Measurements from ENCODE around the gene SCUBE1. TPM values are rescaled to one million over a fixed set of nuclear protein-coding genes. Genes with fewer than 3 reads are reported as not detected.

SCUBE1 gene
- total RNA-seq, 1 donor from 2014 or later: 2.9 TPM

DNA sequence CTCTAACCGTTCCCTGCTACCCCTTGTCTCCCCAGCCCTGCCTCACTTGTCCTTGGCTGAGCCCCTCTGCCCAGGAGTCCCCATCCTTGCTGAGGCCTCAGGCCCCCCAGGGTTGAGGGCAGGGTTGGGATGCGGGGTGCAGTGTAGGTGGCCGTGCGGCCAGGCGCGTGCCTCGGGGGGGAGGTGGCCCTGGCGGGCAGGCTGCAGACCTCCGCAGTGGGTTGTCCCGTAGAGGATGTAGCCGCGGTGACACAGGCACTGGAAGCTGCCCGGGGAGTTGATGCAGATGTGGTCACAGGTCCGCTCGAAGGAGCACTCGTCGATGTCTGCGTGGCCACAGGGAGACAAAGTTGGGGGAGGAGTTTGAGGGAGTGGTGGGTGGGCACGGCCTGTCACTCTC is 114.3 kb downstream of the SCUBE1 start:
- Histone ChIP-seq H3K4me3 (no peak overlapping the region), H3K4me1 (no peaks in the 10 kb centered on the region), H3K9me3 (no peaks in the 10 kb centered on the region), H3K36me3 (no peaks in the 10 kb centered on the region), H3K27ac (no peak overlapping the region), H3K27me3 (peaks cover 5% of the 10 kb centered on the region)
- intact Hi-C loops (cut with DNase I): no loop called here
- no peak for DNase-seq (ENCODE audit: low spot score in 2 of 2)
- TF ChIP-seq, protein P1, sequence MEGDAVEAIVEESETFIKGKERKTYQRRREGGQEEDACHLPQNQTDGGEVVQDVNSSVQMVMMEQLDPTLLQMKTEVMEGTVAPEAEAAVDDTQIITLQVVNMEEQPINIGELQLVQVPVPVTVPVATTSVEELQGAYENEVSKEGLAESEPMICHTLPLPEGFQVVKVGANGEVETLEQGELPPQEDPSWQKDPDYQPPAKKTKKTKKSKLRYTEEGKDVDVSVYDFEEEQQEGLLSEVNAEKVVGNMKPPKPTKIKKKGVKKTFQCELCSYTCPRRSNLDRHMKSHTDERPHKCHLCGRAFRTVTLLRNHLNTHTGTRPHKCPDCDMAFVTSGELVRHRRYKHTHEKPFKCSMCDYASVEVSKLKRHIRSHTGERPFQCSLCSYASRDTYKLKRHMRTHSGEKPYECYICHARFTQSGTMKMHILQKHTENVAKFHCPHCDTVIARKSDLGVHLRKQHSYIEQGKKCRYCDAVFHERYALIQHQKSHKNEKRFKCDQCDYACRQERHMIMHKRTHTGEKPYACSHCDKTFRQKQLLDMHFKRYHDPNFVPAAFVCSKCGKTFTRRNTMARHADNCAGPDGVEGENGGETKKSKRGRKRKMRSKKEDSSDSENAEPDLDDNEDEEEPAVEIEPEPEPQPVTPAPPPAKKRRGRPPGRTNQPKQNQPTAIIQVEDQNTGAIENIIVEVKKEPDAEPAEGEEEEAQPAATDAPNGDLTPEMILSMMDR (IDR thresholded peaks at IDR 0.05): no peak

DNA sequence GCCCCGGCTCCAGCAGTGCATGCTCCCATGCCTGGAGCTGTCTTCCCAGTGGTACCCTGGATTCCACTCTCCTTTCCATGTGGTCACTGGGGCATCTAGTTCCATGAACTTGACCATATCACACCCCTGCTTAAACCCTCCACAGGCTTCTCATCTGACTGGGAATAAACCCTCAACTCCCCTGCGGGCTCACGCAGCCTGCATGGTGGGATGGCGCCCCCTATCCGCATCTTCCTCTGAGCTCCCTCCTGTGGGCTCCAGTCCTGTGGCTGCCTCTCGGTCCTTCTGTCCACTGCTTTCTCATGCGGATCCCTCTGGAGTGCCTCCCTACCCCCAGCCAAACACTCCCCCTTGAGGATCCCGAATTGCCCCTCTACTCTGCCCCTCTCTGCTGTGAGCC is 114.8 kb downstream of the SCUBE1 start:
- intact Hi-C loops (cut with DNase I): no loop called here
- Histone ChIP-seq H3K27ac (no peak overlapping the region), H3K4me3 (no peak overlapping the region), H3K27me3 (peaks cover 5% of the 10 kb centered on the region), H3K4me1 (no peaks in the 10 kb centered on the region), H3K9me3 (no peaks in the 10 kb centered on the region), H3K36me3 (no peaks in the 10 kb centered on the region)
- no peak for DNase-seq (ENCODE audit: low spot score in 2 of 2)
- TF ChIP-seq, protein P1 (IDR thresholded peaks at IDR 0.05): no peak

DNA sequence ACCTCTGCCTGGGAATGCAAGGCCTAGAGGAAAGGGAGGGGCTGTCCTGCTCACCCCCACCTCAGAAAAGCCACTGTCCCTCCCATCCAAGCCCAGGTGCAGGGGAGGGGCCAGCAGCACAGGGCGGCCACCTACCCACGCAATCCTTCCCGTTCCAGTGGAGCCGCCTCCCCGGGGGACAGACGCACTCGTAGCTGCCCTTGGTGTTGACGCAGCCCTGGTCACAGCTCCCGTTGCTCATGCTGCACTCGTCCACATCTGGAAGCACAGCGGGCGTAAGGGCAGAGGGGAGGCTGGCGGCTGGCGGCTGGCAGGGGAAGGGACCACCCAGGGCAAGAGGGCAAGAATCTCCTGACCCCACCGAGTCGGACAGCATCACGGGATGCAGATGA is 115.9 kb downstream of the SCUBE1 start:
- Histone ChIP-seq H3K27ac (no peak overlapping the region), H3K4me3 (no peak overlapping the region), H3K27me3 (peaks cover 5% of the 10 kb centered on the region), H3K9me3 (no peaks in the 10 kb centered on the region), H3K4me1 (no peaks in the 10 kb centered on the region), H3K36me3 (no peaks in the 10 kb centered on the region)
- no peak for DNase-seq (ENCODE audit: low spot score in 2 of 2)
- intact Hi-C loops (cut with DNase I): no loop called here
- TF ChIP-seq, protein P1 (IDR thresholded peaks at IDR 0.05): no peak

DNA sequence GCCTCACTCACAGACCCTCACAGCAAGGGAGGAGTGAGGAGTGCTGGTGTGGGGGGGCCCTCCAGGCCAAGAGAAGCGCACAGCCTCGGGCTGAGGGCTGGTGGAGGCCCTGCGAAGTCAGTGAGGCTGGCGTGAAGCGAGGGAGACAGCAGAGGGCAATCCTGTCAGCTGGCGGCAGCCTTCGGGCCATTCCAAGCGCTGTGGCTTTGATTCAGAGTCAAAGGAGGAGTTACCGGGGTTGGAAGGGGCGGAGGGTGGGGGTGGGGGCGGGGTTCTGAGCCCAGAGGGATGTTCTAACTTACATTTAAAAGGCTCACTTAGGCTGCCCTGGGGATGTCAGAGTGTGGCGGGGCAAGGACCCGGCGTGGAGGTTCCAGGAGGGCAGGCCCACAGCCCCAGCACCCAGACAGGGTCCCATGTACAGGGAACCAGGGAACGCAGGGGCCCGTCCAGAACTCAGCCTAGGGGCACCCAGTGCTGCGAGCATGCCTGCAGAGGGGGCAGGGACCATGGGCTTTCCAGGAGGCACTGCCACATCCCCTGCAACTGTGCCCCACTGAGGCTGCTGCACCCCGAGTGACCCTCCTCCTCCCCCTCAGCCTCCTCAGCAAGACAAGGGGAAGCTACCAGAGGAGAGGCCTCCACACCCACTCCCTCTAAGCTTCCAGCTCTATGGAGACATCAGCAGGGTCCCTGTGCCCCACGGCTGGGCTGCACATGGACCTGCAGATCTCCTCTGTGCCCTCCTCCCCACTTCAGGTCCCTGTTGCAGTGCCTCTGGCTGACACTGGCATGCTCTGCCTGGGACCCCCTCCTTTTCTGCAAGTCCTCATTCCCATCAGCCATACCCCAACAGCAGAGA is 116.6 kb downstream of the SCUBE1 start:
- Histone ChIP-seq H3K4me1 (no peaks in the 10 kb centered on the region), H3K36me3 (no peaks in the 10 kb centered on the region), H3K27me3 (peaks cover 3% of the 10 kb centered on the region), H3K4me3 (no peak overlapping the region), H3K9me3 (no peaks in the 10 kb centered on the region), H3K27ac (no peak overlapping the region)
- TF ChIP-seq, protein P1 (IDR thresholded peaks at IDR 0.05): no peak
- DNase-seq (ENCODE audit: low spot score in 2 of 2): no peak
- intact Hi-C loops (cut with DNase I): no loop called here

DNA sequence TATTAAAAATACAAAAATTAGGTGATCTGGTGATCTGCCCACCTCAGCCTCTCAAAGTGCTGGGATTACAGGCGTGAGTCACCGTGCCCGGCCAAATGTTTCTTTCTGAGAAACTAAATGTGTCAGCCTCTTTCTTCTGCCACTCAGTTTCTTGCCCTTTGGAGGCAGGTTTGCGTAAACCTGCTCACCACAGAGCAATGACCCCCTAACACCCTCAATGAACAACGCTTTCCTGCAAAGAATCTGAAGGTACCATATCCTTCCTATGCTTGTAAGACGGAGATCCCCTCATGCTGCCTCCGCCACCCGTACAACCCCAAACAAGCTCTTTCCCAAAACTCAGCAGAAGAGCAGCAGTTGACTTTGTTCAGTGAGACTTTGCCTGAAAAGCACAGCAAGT is 117.6 kb downstream of the SCUBE1 start:
- Histone ChIP-seq H3K27me3 (no peaks in the 10 kb centered on the region), H3K4me3 (no peak overlapping the region), H3K4me1 (no peaks in the 10 kb centered on the region), H3K9me3 (no peaks in the 10 kb centered on the region), H3K36me3 (no peaks in the 10 kb centered on the region), H3K27ac (no peak overlapping the region)
- TF ChIP-seq, protein P1 (IDR thresholded peaks at IDR 0.05): no peak
- intact Hi-C loops (cut with DNase I): no loop called here
- DNase-seq (ENCODE audit: low spot score in 2 of 2): no peak
